HCT116 (cell line): Measurements from ENCODE around the gene CCDC134. TPM values are rescaled to one million over a fixed set of nuclear protein-coding genes. Genes with fewer than 3 reads are reported as not detected.

Experiments
- ATAC-seq: fragments of 200-7000 bp; cut with Tn5 transposase; 2 replicates; pipeline ENCODE4 v1.9.1; 2020; ENCODE audit warnings: mild to moderate bottlenecking, moderate library complexity
- BruUV-seq: library from RNA; stranded (reverse); fragments of 400-500 nt; replicated peaks from 2 replicates; lab custom pipeline; 2021; lab: Mats Ljungman, UMichigan
- CTCF ChIA-PET: fragments of 300-600 bp; sonication (Branson Sonifier 250); formaldehyde crosslinking; loops from one replicate; lab custom pipeline; 2021; ENCODE audit warnings: antibody characterized with exemption; lab: Charles Lee
- POLR2A ChIA-PET: fragments of 300-600, 350-600 bp; sonication (Branson Sonifier 250); formaldehyde crosslinking; loops from one replicate; lab custom pipeline; 2021; ENCODE audit warnings: antibody characterized with exemption; lab: Charles Lee
- RAD21 ChIA-PET, 2 experiments: fragments of 300-600 bp; sonication (Branson Sonifier 250); formaldehyde crosslinking; loops; one replicate each; lab custom pipeline; 2023; ENCODE audit warnings: low total read pairs in 2 of 2; ENCODE audit not compliant: uncharacterized antibody in 2 of 2, unreplicated experiment in 2 of 2, low non-redundant PET in 1 of 2; lab: Charles Lee
- DNase-seq: peaks from one replicate; pipeline ENCODE4 v3.0.0-alpha.2; 2010; ENCODE audit warnings: low read depth, low spot score
- H2AFZ ChIP-seq: fragments of 200-600 bp; shearing (Covaris generic), sonication (generic); 2 replicates; pipeline ENCODE4 v1.6.1; 2017; ENCODE audit warnings: low read depth, mixed run types, mixed read lengths, antibody characterized with exemption, low read length; ENCODE audit not compliant: poor library complexity, severe bottlenecking
- H3K27ac ChIP-seq: 2 replicates; pipeline ENCODE4 v1.5.1; 2012; ENCODE audit warnings: low read depth, low read length
- H3K27me3 ChIP-seq: fragments of 200-600 bp; sonication (generic); 2 replicates; pipeline ENCODE4 v1.6.1; 2016; ENCODE audit warnings: mixed run types, low read length, mixed read lengths; ENCODE audit not compliant: insufficient read depth
- H3K36me3 ChIP-seq, 2 experiments: fragments of 200-500 bp in 1 of 2; fragments of 200-600 bp in 1 of 2; sonication (Bioruptor generic) in 1 of 2; sonication (generic) in 1 of 2; 2 replicates each; pipeline versions ENCODE4 v1.5.1 to v1.6.1; 2014 to 2016; ENCODE audit warnings: low read length in 2 of 2, inconsistent platforms in 1 of 2, mixed read lengths in 1 of 2, mixed run types in 1 of 2; ENCODE audit not compliant: insufficient read depth in 2 of 2, control insufficient read depth in 1 of 2
- H3K4me1 ChIP-seq, 2 experiments: fragments of 200-600 bp in 1 of 2; sonication (generic) in 1 of 2; 2 replicates each; pipeline versions ENCODE4 v1.5.1 to v1.6.1; 2012 to 2017; ENCODE audit warnings: low read length in 2 of 2, inconsistent platforms in 1 of 2, mild to moderate bottlenecking in 1 of 2, mixed read lengths in 1 of 2, mixed run types in 1 of 2, moderate library complexity in 1 of 2; ENCODE audit not compliant: insufficient read depth in 2 of 2, control insufficient read depth in 1 of 2
- H3K4me2 ChIP-seq: fragments of 200-600 bp; sonication (generic); 2 replicates; pipeline ENCODE4 v1.6.1; 2017; ENCODE audit warnings: mixed run types, low read length, mixed read lengths
- H3K4me3 ChIP-seq, 2 experiments: fragments of 200-600 bp in 1 of 2; sonication (generic) in 1 of 2; replicated peaks in 1 of 2; 2 replicates each; pipeline ENCODE4 v1.5.1; 2011 to 2016; ENCODE audit warnings: low read length in 2 of 2, control low read depth in 1 of 2, low read depth in 1 of 2, mild to moderate bottlenecking in 1 of 2, mixed read lengths in 1 of 2, mixed run types in 1 of 2
- H3K79me2 ChIP-seq: fragments of 200-600 bp; sonication (generic); 2 replicates; pipeline ENCODE4 v1.6.1; 2017; ENCODE audit warnings: mild to moderate bottlenecking, mixed run types, low read length, moderate library complexity, mixed read lengths; ENCODE audit not compliant: insufficient read depth
- H3K9ac ChIP-seq: fragments of 200-600 bp; sonication (generic); 2 replicates; pipeline ENCODE4 v1.6.1; 2016; ENCODE audit warnings: low read length, mixed read lengths
- H3K9me2 ChIP-seq: fragments of 200-600 bp; sonication (generic), shearing (Covaris generic); 2 replicates; pipeline ENCODE4 v1.6.1; 2017; ENCODE audit warnings: mixed run types, mild to moderate bottlenecking, moderate library complexity; ENCODE audit not compliant: insufficient read depth
- H3K9me3 ChIP-seq, 2 experiments: fragments of 200-500 bp in 1 of 2; fragments of 200-600 bp in 1 of 2; sonication (Bioruptor generic) in 1 of 2; sonication (generic) in 1 of 2; 2 replicates each; pipeline ENCODE4 v1.6.1; 2014 to 2017; ENCODE audit warnings: low read length in 2 of 2, mixed read lengths in 2 of 2, inconsistent platforms in 1 of 2, low read depth in 1 of 2, mild to moderate bottlenecking in 1 of 2, mixed run types in 1 of 2, moderate library complexity in 1 of 2; ENCODE audit not compliant: control insufficient read depth in 1 of 2, insufficient read depth in 1 of 2
- H4K20me1 ChIP-seq: fragments of 200-600 bp; sonication (generic), shearing (Covaris generic); 2 replicates; pipeline ENCODE4 v1.6.1; 2017; ENCODE audit warnings: mixed run types, mild to moderate bottlenecking, moderate library complexity; ENCODE audit not compliant: insufficient read depth
- CBX3 ChIP-seq: IDR thresholded peaks from 2 replicates; pipeline ENCODE4 v1.6.1; 2012; ENCODE audit warnings: low read depth
- CTCF ChIP-seq, 3 experiments: fragments of 200-600 bp in 1 of 3; sonication (generic) in 1 of 3; IDR thresholded peaks in 2 of 3; conservative IDR thresholded peaks in 1 of 3; 2 replicates each; pipeline ENCODE4 v1.5.1; 2012 to 2017; ENCODE audit warnings: low read depth in 2 of 3, low read length in 2 of 3, antibody characterized with exemption in 1 of 3, borderline replicate concordance in 1 of 3, control low read depth in 1 of 3, mild to moderate bottlenecking in 1 of 3, mixed read lengths in 1 of 3, mixed run types in 1 of 3, moderate library complexity in 1 of 3; ENCODE audit not compliant: insufficient read depth in 1 of 3
- EZH2phosphoT487 ChIP-seq: fragments of 200-600 bp; IDR thresholded peaks from 2 replicates; pipeline ENCODE4 v1.6.1; 2018; ENCODE audit warnings: antibody characterized with exemption, borderline replicate concordance
- FOSL1 ChIP-seq: IDR thresholded peaks from 2 replicates; pipeline ENCODE4 v1.6.1; 2012; ENCODE audit warnings: low read depth
- POLR2A ChIP-seq: IDR thresholded peaks from 2 replicates; pipeline ENCODE4 v1.7.0; 2011; ENCODE audit warnings: borderline replicate concordance; ENCODE audit not compliant: insufficient read depth, insufficient read length; ENCODE audit errors: extremely low read depth
- POLR2AphosphoS5 ChIP-seq: IDR thresholded peaks from 2 replicates; pipeline ENCODE4 v1.6.1; 2011; ENCODE audit warnings: mild to moderate bottlenecking, low read depth, low read length, moderate library complexity
- RAD21 ChIP-seq: IDR thresholded peaks from 2 replicates; pipeline ENCODE4 v1.6.1; 2012; ENCODE audit warnings: low read depth, mild to moderate bottlenecking
- REST ChIP-seq: IDR thresholded peaks from 2 replicates; pipeline ENCODE4 v1.6.1; 2012; ENCODE audit warnings: low read depth
- ZFX ChIP-seq: fragments of 450-650 bp; IDR thresholded peaks from 2 replicates; pipeline ENCODE4 v1.6.1; 2017
- ZNF274 ChIP-seq: fragments of 200-500 bp; sonication (Bioruptor generic); IDR thresholded peaks from 2 replicates; pipeline ENCODE4 v1.6.1; 2014; ENCODE audit warnings: mild to moderate bottlenecking, low read depth, low read length, inconsistent platforms
- intact Hi-C: fragments of 100-400 bp; cut with micrococcal nuclease; formaldehyde crosslinking; loops from 2 replicates; pipeline ENCODE4 v1.10.0; 2022
- total RNA-seq: library from RNA; stranded (reverse); gene quantifications from one replicate; pipeline ENCODE4 v1.2.1, GENCODE V29; 2021; ENCODE audit not compliant: unreplicated experiment

The CCDC134 gene
- total RNA-seq, 1 experiment from 2014 or later = 15.8 TPM

- intact Hi-C loops = no loop called here
- H3K4me1 ChIP-seq = no peaks in the 10 kb centered on the region; a peak in 1 of 4 replicates
- H3K27me3 ChIP-seq = no peaks in the 10 kb centered on the region
- H3K4me2 ChIP-seq = no peak overlapping the region
- no peak overlapping the region for H3K4me3 ChIP-seq
- H3K9ac ChIP-seq = no peak overlapping the region
- BruUV-seq = no TSS peak
- RAD21 ChIA-PET = no interaction called here
- TF ChIP-seq CBX3 = no peak
- TF ChIP-seq CTCF (IDR thresholded peaks at IDR 0.05 in 2 of 3, conservative IDR thresholded peaks at IDR 0.05 in 1 of 3; ENCODE audit: borderline replicate concordance in 1 of 3, insufficient read depth in 1 of 3, low read depth in 2 of 3, low read length in 2 of 3) = no peak
- TF ChIP-seq FOSL1 = no peak
- no peak for TF ChIP-seq EZH2phosphoT487
- no peak for TF ChIP-seq ZFX
- TF ChIP-seq ZNF274 = no peak
- no peak for TF ChIP-seq RAD21
- no peak for TF ChIP-seq POLR2AphosphoS5
- no peak for TF ChIP-seq POLR2A
- no peak for TF ChIP-seq REST
- H3K36me3 ChIP-seq = no peaks in the 10 kb centered on the region
- CTCF ChIA-PET = no interaction called here
- ATAC-seq = no peak
- H3K9me2 ChIP-seq = no peaks in the 10 kb centered on the region
- no peak for DNase-seq
- no peak overlapping the region for H3K27ac ChIP-seq
- POLR2A ChIA-PET = no interaction called here
- no peaks in the 10 kb centered on the region for H3K79me2 ChIP-seq
- H2AFZ ChIP-seq = no peak overlapping the region
- H3K9me3 ChIP-seq = no peaks in the 10 kb centered on the region
- no peaks in the 10 kb centered on the region for H4K20me1 ChIP-seq
These were observed 48.2 kb upstream of the CCDC134 start for GRCh38 chr22:41752011-41752970.
